GM12872 (cell line): ENCODE results near the gene NOL12.

Source experiments
- TF ChIP-seq, protein P1 (sequence below): IDR thresholded peaks from 3 replicates; pipeline ENCODE4 v1.5.1; 2011; ENCODE audit warnings: low read depth, mild to moderate bottlenecking, low read length, moderate library complexity; ENCODE audit not compliant: insufficient read depth

NOL12 gene

DNA sequence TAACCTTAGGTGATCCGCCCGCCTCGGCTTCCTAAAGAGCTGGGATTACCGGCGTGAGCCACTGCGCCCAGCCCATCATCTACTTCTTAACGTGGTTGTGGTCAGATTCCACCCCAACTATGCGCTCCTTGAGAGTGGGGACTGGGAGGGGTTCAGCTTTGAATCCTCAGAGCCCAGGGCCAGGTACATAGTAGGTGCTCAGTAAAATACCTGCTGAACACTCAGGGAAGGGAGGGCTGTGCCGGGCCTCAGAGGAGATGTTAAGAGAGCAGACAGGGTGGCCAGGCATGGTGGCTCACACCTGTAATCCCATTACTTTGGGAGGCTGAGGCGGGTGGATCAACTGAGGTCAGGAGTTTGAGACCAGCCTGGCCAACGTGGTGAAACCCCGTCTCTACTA is 11.9 kb upstream of the NOL12 start:
- TF ChIP-seq, protein P1, sequence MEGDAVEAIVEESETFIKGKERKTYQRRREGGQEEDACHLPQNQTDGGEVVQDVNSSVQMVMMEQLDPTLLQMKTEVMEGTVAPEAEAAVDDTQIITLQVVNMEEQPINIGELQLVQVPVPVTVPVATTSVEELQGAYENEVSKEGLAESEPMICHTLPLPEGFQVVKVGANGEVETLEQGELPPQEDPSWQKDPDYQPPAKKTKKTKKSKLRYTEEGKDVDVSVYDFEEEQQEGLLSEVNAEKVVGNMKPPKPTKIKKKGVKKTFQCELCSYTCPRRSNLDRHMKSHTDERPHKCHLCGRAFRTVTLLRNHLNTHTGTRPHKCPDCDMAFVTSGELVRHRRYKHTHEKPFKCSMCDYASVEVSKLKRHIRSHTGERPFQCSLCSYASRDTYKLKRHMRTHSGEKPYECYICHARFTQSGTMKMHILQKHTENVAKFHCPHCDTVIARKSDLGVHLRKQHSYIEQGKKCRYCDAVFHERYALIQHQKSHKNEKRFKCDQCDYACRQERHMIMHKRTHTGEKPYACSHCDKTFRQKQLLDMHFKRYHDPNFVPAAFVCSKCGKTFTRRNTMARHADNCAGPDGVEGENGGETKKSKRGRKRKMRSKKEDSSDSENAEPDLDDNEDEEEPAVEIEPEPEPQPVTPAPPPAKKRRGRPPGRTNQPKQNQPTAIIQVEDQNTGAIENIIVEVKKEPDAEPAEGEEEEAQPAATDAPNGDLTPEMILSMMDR: no peak

DNA sequence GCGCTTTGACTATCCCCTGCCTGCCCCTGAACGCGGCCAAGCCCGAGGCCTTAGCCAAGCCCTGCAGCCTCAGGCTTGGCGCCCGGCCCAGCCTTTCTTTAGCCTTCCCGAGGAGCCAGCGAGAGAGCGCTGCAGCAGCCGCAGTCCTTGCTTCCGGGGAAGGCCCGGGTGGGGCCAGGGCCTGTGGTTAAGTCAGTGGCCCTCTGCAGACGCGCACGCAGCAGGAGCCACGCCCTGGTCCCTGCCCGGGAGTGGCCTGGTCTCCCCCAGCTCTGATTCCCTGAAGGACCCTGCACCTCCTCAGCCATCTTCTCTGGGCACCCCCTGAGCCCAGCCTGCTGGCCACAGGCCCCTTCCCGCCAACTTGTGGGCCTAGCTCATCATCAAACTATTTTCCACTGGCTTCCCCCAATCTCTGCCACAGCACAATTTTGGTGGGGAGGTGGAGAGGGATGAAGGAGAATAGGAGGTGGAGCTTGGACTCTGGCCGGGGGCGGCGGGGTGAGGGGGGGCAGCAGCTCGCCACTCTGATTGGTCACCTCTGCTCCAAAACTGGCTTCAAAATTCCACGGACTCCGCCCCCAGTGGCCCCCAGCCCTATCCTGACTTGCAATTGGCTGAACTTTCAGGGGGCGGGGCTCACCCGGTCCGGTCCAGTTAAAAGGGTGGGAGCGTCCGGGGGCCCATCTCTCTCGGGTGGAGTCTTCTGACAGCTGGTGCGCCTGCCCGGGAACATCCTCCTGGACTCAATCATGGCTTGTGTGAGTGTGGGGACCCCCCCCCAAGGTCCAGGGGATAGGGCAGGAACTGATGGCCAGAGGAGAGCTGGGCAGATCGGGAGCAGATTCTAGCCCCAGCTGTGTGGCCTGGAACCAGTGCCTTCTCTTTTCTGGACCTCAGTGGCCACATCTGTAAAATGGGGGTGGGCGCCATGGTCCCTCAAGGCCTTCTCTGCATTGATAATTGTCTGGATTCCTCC is 10.9 kb upstream of the NOL12 start, which contains the start of gene LGALS1:
LGALS1 (plus strand) TSS at position 686 of the 979 bp plus-strand sequence; CDS start at position 753, 67 bp downstream.
- TF ChIP-seq, protein P1: no peak

DNA sequence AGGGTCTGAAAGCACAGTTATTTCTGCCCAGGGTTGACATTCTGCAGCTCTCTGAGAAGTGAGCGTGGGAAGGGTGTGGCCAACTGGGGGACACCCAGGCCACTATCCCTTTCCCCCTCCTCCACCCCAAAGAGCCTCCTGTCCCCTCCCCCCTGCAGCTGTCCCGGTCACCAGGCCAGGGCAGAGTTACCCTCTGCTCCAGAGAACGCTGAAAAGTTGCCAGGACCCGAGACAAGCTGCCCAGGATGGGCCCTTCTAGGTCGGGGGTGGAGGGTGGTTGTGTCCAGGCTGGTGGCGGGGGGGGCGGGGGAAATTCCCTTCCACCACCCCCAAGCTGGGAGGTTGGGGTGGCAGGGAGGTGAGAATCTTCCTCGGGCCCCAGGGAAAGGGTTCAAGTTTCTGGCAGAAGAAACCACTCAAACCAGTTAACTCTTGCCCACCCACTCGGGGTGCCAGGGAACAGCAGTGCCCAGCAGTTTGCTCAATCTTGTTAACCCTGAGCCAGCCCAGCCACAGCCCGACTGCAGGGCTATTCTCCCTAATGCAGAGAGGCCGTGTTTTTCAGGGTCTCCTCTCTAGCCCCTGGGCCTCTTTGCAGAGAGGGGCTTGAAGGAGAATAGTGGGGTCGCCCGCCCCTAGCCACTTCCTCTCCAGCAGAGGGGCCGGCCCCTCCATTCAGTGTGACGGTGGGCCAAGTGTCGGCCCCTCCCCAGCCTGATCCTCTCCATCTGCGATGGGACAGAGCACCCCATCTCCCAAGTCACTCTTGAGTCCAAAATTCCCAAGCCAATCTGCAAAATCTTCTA is 10.0 kb upstream of the NOL12 start:
- TF ChIP-seq, protein P1: no peak

DNA sequence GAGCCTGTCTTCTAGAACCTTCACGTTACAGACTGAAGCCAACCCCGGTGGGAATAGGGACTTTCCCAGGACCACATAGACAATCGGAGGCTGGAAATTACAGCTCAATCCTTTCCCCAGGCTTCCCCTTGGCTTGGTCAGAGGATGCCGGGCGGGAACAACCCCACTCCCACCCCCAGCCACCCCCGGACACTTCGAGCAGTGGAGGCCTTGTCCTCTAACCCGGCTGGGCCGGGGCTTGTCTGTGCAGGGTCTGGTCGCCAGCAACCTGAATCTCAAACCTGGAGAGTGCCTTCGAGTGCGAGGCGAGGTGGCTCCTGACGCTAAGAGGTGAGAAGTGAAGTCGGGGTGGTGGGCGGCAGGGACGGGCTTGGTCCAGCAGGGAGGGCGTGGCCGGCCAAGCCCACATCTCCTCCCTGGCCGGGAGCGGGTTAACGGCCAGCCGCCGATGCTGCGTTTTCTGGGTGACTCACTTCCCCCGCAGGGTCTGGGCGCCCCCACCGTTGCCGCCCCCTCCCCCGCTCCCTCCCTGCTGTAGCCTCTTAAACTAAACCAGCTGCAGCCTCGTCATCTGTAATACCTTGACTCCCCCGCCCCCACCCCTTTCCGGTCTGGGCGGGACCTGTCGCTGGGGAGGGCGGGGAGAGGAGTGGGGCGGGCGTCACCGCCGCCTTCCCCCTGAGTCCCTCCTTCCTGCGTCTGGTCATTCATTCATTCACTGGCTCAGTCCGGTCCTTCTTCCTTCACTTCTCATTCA is 9.2 kb upstream of the NOL12 start:
- TF ChIP-seq, protein P1: no peak

DNA sequence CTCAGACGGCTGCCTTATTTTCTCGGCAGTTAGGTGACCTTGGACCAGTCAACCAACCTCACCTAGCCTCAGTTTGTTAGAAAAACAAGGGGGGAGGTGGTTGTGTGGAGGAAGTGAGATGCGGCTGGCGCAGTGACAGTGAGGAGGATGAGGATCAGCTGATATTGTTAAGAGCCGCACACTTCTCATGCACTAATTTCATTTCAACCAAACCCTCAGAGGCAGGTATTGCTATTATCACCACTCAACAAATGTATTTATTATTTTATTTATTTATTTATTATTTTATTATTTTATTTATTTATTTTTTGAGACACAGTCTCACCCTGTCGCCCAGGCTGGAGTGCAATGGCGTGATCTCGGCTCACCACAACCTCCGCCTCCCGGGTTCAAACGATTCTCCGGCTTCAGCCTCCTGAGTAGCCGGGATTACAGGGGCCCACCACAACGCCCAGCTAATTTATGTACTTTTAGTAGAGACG is 8.6 kb upstream of the NOL12 start:
- TF ChIP-seq, protein P1: no peak

DNA sequence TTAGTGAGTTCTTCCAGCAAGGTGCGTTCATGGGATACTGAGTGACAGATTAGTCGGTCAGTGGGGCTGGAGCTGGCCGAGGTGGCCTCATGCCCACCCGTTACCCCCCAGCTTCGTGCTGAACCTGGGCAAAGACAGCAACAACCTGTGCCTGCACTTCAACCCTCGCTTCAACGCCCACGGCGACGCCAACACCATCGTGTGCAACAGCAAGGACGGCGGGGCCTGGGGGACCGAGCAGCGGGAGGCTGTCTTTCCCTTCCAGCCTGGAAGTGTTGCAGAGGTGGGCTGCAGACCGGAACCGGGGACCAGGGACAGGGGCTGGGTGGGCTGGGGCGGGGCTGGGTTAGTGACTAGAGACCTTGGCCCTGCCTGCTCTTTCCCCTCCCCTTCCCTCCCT is 7.8 kb upstream of the NOL12 start:
- TF ChIP-seq, protein P1: no peak
